ENCODE measurements around the gene SAMD11.

- TF ChIP-seq CTCF (IDR thresholded peaks at IDR 0.05), result no peak
- no peak for TF ChIP-seq JUND (IDR thresholded peaks at IDR 0.05)
- no peak for TF ChIP-seq POLR2AphosphoS5 (IDR thresholded peaks at IDR 0.05; ENCODE audit: low read depth, low read length)
- no peak for TF ChIP-seq GABPA (IDR thresholded peaks at IDR 0.05; ENCODE audit: low read depth)
- no peak for TF ChIP-seq TAF1 (IDR thresholded peaks at IDR 0.05; ENCODE audit: borderline replicate concordance, low read depth, low read length)
- no peak for TF ChIP-seq FOXM1 (IDR thresholded peaks at IDR 0.05; ENCODE audit: low read depth)
- no peak for TF ChIP-seq RXRA (IDR thresholded peaks at IDR 0.05; ENCODE audit: borderline replicate concordance, low read depth)
- TF ChIP-seq ELF1 (IDR thresholded peaks at IDR 0.05), result no peak
- no peak for TF ChIP-seq RFX5 (IDR thresholded peaks at IDR 0.05; ENCODE audit: low read length)
- no peak for TF ChIP-seq MXI1 (IDR thresholded peaks at IDR 0.05; ENCODE audit: low read depth, low read length)
- no peak for TF ChIP-seq YY1 (IDR thresholded peaks at IDR 0.05; ENCODE audit: low read depth)
- TF ChIP-seq RAD21 (IDR thresholded peaks at IDR 0.05; ENCODE audit: low read length), result no peak
These were observed 58.3 kb downstream of the SAMD11 start, which contains the start of gene PERM1 for GRCh38 chr1:981955-982558.
